Hepatocyte (in vitro differentiated cells): ENCODE data around the gene IL1RAPL1. TPM values are rescaled to one million over a fixed set of nuclear protein-coding genes. Genes with fewer than 3 reads are reported as not detected.

Experiments
- DNase-seq: peaks from one replicate; pipeline ENCODE4 v3.0.0-alpha.2; 2016; ENCODE audit warnings: low spot score
- H2AFZ ChIP-seq: fragments of 200-600 bp; sonication (generic); 2 replicates; pipeline ENCODE4 v1.6.0; 2016; ENCODE audit warnings: antibody characterized with exemption, mild to moderate bottlenecking
- H3K27ac ChIP-seq: fragments of 200-600 bp; sonication (generic); 2 replicates; pipeline ENCODE4 v1.5.1; 2016; ENCODE audit warnings: mild to moderate bottlenecking
- H3K27me3 ChIP-seq: fragments of 200-600 bp; sonication (generic); 2 replicates; pipeline ENCODE4 v1.6.1; 2016
- H3K36me3 ChIP-seq: fragments of 200-600 bp; sonication (generic); replicated peaks from 2 replicates; pipeline ENCODE4 v1.5.1; 2016; ENCODE audit warnings: low read depth; ENCODE audit not compliant: insufficient read depth
- H3K4me1 ChIP-seq: fragments of 200-600 bp; sonication (generic); 2 replicates; pipeline ENCODE4 v1.5.1; 2016; ENCODE audit warnings: mild to moderate bottlenecking, moderate library complexity; ENCODE audit not compliant: insufficient read depth
- H3K4me2 ChIP-seq: fragments of 200-600 bp; sonication (generic); 2 replicates; pipeline ENCODE4 v1.6.0; 2016
- H3K4me3 ChIP-seq: fragments of 200-600 bp; sonication (generic); 2 replicates; pipeline ENCODE4 v1.5.1; 2016; ENCODE audit warnings: mild to moderate bottlenecking
- H3K79me2 ChIP-seq: fragments of 200-600 bp; sonication (generic); 2 replicates; pipeline ENCODE4 v1.6.0; 2017; ENCODE audit warnings: mild to moderate bottlenecking
- H3K9me2 ChIP-seq: fragments of 200-600 bp; sonication (generic); replicated peaks from 2 replicates; pipeline ENCODE4 v1.6.0; 2017; ENCODE audit warnings: mild to moderate bottlenecking; ENCODE audit not compliant: insufficient read depth
- H3K9me3 ChIP-seq: fragments of 200-600 bp; sonication (generic); 2 replicates; pipeline ENCODE4 v1.5.1; 2016; ENCODE audit warnings: low read depth, mild to moderate bottlenecking
- H4K20me1 ChIP-seq: fragments of 200-600 bp; sonication (generic); 2 replicates; pipeline ENCODE4 v1.6.0; 2016; ENCODE audit warnings: mild to moderate bottlenecking; ENCODE audit not compliant: insufficient read depth, poor library complexity, severe bottlenecking
- EZH2 ChIP-seq: fragments of 200-600 bp; sonication (generic); IDR thresholded peaks from 2 replicates; pipeline ENCODE4 v1.6.1; 2016; ENCODE audit warnings: antibody characterized with exemption, mild to moderate bottlenecking, borderline replicate concordance
- EZH2phosphoT487 ChIP-seq: fragments of 200-600 bp; sonication (generic); IDR thresholded peaks from one replicate; pipeline ENCODE4 v1.6.1; 2018; ENCODE audit warnings: antibody characterized with exemption, mild to moderate bottlenecking, low read depth, moderate library complexity; ENCODE audit not compliant: unreplicated experiment, severe bottlenecking
- WGBS: methylation state at CpG from one replicate; pipeline ENCODE4 v1.1.6; 2016; ENCODE audit warnings: low lambda C conversion rate; ENCODE audit errors: missing lambda C conversion rate; 5-methylcytosine and 5-hydroxymethylcytosine counted together
- polyA plus RNA-seq: library from polyadenylated mRNA; unstranded; fragments of >200 nt; fragmentation: Nextera tagmentation; extraction: Ambion mirVana; gene quantifications from 2 replicates; pipeline ENCODE4 v1.2.1, GENCODE V29; 2016
- total RNA-seq: library from RNA; depleted of rRNA; stranded (reverse); fragments of >200 nt; gene quantifications from 2 replicates; pipeline ENCODE4 v1.2.3, GENCODE V29; 2014
- TF ChIP-seq, protein P1 (sequence below): fragments of 200-600 bp; sonication (generic); IDR thresholded peaks from 2 replicates; pipeline ENCODE4 v1.5.1; 2016; ENCODE audit warnings: antibody characterized with exemption, mild to moderate bottlenecking; ENCODE audit not compliant: poor library complexity

The IL1RAPL1 gene
- total and polyA plus RNA-seq, 2 experiments from 2014 or later = 0.89 to 2.7 TPM

- Histone ChIP-seq H2AFZ (no peak overlapping the region), H3K9me3 (no peaks in the 10 kb centered on the region), H3K27me3 (no peaks in the 10 kb centered on the region), H3K9me2 (no peaks in the 10 kb centered on the region), H3K79me2 (no peaks in the 10 kb centered on the region), H3K27ac (no peak overlapping the region), H3K36me3 (no peaks in the 10 kb centered on the region), H3K4me3 (no peak overlapping the region), H4K20me1 (no peaks in the 10 kb centered on the region), H3K4me1 (no peaks in the 10 kb centered on the region), H3K4me2 (no peak overlapping the region)
- no peak for DNase-seq
- TF ChIP-seq, protein P1, sequence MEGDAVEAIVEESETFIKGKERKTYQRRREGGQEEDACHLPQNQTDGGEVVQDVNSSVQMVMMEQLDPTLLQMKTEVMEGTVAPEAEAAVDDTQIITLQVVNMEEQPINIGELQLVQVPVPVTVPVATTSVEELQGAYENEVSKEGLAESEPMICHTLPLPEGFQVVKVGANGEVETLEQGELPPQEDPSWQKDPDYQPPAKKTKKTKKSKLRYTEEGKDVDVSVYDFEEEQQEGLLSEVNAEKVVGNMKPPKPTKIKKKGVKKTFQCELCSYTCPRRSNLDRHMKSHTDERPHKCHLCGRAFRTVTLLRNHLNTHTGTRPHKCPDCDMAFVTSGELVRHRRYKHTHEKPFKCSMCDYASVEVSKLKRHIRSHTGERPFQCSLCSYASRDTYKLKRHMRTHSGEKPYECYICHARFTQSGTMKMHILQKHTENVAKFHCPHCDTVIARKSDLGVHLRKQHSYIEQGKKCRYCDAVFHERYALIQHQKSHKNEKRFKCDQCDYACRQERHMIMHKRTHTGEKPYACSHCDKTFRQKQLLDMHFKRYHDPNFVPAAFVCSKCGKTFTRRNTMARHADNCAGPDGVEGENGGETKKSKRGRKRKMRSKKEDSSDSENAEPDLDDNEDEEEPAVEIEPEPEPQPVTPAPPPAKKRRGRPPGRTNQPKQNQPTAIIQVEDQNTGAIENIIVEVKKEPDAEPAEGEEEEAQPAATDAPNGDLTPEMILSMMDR = no peak
These were observed 845.3 kb downstream of the IL1RAPL1 start for GRCh38 chrX:29432534-29432933.

- WGBS = 83% methylated on average over 3 of the region's 3 CpGs
- no peak overlapping the region for H3K4me2 ChIP-seq
- no peak overlapping the region for H3K27ac ChIP-seq
These were observed 847.7 kb downstream of the IL1RAPL1 start for GRCh38 chrX:29434939-29435338.

DNA sequence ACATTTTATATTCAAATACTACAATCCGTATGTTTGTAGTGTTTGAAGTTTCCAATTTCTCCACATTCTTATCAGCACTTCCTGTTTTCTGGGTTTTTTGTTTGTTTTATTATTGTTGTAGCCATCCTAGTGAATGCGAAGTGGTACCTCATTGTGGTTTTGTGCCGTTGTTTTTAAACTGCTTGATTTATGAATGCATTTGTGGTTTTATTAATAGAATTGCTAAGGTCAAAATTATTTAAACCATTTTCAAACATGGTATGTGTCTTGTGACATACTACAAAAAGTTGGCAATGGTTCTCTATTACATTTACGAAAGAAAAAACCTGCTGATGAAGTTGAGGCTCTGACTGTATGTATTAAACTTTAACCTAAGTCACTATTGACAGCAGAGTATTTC, 848.1 kb downstream of the IL1RAPL1 start:
- Histone ChIP-seq H3K27me3 (no peaks in the 10 kb centered on the region), H3K4me2 (no peak overlapping the region), H3K27ac (no peak overlapping the region), H3K9me2 (no peaks in the 10 kb centered on the region), H2AFZ (no peak overlapping the region), H3K9me3 (no peaks in the 10 kb centered on the region), H4K20me1 (no peaks in the 10 kb centered on the region), H3K4me3 (no peak overlapping the region), H3K4me1 (no peaks in the 10 kb centered on the region), H3K79me2 (no peaks in the 10 kb centered on the region), H3K36me3 (no peaks in the 10 kb centered on the region)
- TF ChIP-seq EZH2 (no peak), EZH2phosphoT487 (no peak)
- TF ChIP-seq, protein P1 = no peak
- no peak for DNase-seq
- WGBS = 85% methylated on average over 4 of the region's 4 CpGs

More at GRCh38 chrX:29434939-29435338, 847.7 kb downstream of the IL1RAPL1 start:
- H3K9me2 ChIP-seq = no peaks in the 10 kb centered on the region
- no peaks in the 10 kb centered on the region for H3K79me2 ChIP-seq
- no peaks in the 10 kb centered on the region for H3K36me3 ChIP-seq
- no peak for DNase-seq
- H3K4me1 ChIP-seq = no peaks in the 10 kb centered on the region
- no peak for TF ChIP-seq EZH2
- TF ChIP-seq, protein P1 = no peak
- TF ChIP-seq EZH2phosphoT487 = no peak
- no peaks in the 10 kb centered on the region for H3K9me3 ChIP-seq
- H4K20me1 ChIP-seq = no peaks in the 10 kb centered on the region
- no peak overlapping the region for H3K4me3 ChIP-seq
- no peak overlapping the region for H2AFZ ChIP-seq
- H3K27me3 ChIP-seq = no peaks in the 10 kb centered on the region

DNA sequence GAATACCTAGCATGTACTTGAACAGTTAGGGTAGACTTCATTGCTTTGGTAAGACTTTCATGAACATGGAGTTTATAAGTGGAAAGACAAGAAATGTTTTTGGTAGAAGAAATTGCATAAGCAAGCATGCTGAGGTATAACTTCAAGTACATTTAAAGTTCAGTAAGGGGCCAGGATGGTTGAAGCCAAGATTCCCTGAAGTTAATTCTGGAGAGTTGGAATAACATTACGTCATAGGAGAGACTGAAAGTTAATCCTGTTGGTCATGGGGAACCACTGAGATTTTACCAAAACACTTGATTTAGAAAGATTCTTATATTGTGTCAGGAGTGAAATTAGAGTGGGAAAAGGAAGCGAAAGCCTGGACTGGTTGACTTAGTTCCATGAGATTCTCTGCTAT, 860.6 kb downstream of the IL1RAPL1 start:
- H3K9me2 ChIP-seq = no peaks in the 10 kb centered on the region
- H3K9me3 ChIP-seq = no peaks in the 10 kb centered on the region
- no peaks in the 10 kb centered on the region for H3K4me1 ChIP-seq
- no peak overlapping the region for H3K4me2 ChIP-seq
- H2AFZ ChIP-seq = no peak overlapping the region
- no peaks in the 10 kb centered on the region for H3K79me2 ChIP-seq
- no peak overlapping the region for H3K4me3 ChIP-seq
- no peaks in the 10 kb centered on the region for H3K27me3 ChIP-seq
- H3K36me3 ChIP-seq = no peaks in the 10 kb centered on the region
- TF ChIP-seq, protein P1 = no peak
- TF ChIP-seq EZH2 (no peak), EZH2phosphoT487 (no peak)
- H4K20me1 ChIP-seq = no peaks in the 10 kb centered on the region
- no peak for DNase-seq
- no peak overlapping the region for H3K27ac ChIP-seq
- WGBS = 72% methylated on average over 2 of the region's 2 CpGs
